ENCODE results near the gene KIF3C. TPM values are rescaled to one million over a fixed set of nuclear protein-coding genes. Genes with fewer than 3 reads are reported as not detected.

The KIF3C gene
- polyA plus RNA-seq, 1 donor from 2014 or later = 53.6 TPM

GRCh38 chr2:26008851-26009566 is 26.7 kb upstream of the KIF3C start:
- Histone ChIP-seq H3K27me3 (ENCODE audit: insufficient read depth, low read depth, low read length) (no peaks in the 10 kb centered on the region), H2AFZ (ENCODE audit: low read depth, low read length) (no peak overlapping the region), H3K4me3 (ENCODE audit: low read length) (no peak overlapping the region), H3F3A (ENCODE audit: insufficient read depth, low read length, poor library complexity, severe bottlenecking) (no peaks in the 10 kb centered on the region), H3K9me3 (ENCODE audit: low read length) (no peaks in the 10 kb centered on the region), H3K36me3 (ENCODE audit: insufficient read depth, low read length) (no peaks in the 10 kb centered on the region), H3K79me2 (replicated peaks; ENCODE audit: insufficient read depth, low read length) (no peaks in the 10 kb centered on the region), H3K4me2 (ENCODE audit: low read length) (no peak overlapping the region), H4K20me1 (ENCODE audit: insufficient read depth) (no peaks in the 10 kb centered on the region), H3K27ac (ENCODE audit: low read length) (no peak overlapping the region), H3K9me2 (ENCODE audit: insufficient read depth, low read length) (no peaks in the 10 kb centered on the region), H3K9ac (ENCODE audit: low read length) (no peak overlapping the region)
- TF ChIP-seq CTCF (IDR thresholded peaks at IDR 0.05; ENCODE audit: poor library complexity, severe bottlenecking) (no peak), EZH2 (IDR thresholded peaks at IDR 0.05; ENCODE audit: borderline replicate concordance, insufficient read depth, low read length, poor library complexity, severe bottlenecking) (no peak), POLR2AphosphoS5 (IDR thresholded peaks at IDR 0.05) (no peak), TAF1 (IDR thresholded peaks at IDR 0.05; ENCODE audit: low read depth) (no peak), MXI1 (conservative IDR thresholded peaks at IDR 0.05; ENCODE audit: poor library complexity, severe bottlenecking) (no peak)
- TF ChIP-seq, protein P1, sequence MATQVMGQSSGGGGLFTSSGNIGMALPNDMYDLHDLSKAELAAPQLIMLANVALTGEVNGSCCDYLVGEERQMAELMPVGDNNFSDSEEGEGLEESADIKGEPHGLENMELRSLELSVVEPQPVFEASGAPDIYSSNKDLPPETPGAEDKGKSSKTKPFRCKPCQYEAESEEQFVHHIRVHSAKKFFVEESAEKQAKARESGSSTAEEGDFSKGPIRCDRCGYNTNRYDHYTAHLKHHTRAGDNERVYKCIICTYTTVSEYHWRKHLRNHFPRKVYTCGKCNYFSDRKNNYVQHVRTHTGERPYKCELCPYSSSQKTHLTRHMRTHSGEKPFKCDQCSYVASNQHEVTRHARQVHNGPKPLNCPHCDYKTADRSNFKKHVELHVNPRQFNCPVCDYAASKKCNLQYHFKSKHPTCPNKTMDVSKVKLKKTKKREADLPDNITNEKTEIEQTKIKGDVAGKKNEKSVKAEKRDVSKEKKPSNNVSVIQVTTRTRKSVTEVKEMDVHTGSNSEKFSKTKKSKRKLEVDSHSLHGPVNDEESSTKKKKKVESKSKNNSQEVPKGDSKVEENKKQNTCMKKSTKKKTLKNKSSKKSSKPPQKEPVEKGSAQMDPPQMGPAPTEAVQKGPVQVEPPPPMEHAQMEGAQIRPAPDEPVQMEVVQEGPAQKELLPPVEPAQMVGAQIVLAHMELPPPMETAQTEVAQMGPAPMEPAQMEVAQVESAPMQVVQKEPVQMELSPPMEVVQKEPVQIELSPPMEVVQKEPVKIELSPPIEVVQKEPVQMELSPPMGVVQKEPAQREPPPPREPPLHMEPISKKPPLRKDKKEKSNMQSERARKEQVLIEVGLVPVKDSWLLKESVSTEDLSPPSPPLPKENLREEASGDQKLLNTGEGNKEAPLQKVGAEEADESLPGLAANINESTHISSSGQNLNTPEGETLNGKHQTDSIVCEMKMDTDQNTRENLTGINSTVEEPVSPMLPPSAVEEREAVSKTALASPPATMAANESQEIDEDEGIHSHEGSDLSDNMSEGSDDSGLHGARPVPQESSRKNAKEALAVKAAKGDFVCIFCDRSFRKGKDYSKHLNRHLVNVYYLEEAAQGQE (IDR thresholded peaks at IDR 0.05; ENCODE audit: borderline replicate concordance) = no peak

GRCh38 chr2:26008095-26008494 is 25.8 kb upstream of the KIF3C start:
- Histone ChIP-seq H2AFZ (ENCODE audit: low read depth, low read length) (no peak overlapping the region), H4K20me1 (ENCODE audit: insufficient read depth) (no peaks in the 10 kb centered on the region), H3F3A (ENCODE audit: insufficient read depth, low read length, poor library complexity, severe bottlenecking) (no peaks in the 10 kb centered on the region), H3K27ac (ENCODE audit: low read length) (no peak overlapping the region), H3K4me2 (ENCODE audit: low read length) (no peak overlapping the region), H3K36me3 (ENCODE audit: insufficient read depth, low read length) (no peaks in the 10 kb centered on the region), H3K9me2 (ENCODE audit: insufficient read depth, low read length) (no peaks in the 10 kb centered on the region), H3K9ac (ENCODE audit: low read length) (no peak overlapping the region), H3K9me3 (ENCODE audit: low read length) (no peaks in the 10 kb centered on the region), H3K27me3 (ENCODE audit: insufficient read depth, low read depth, low read length) (no peaks in the 10 kb centered on the region), H3K79me2 (replicated peaks; ENCODE audit: insufficient read depth, low read length) (no peaks in the 10 kb centered on the region), H3K4me3 (ENCODE audit: low read length) (no peak overlapping the region)
- TF ChIP-seq EP300 (conservative IDR thresholded peaks at IDR 0.05; ENCODE audit: poor library complexity, severe bottlenecking) (no peak), RAD21 (conservative IDR thresholded peaks at IDR 0.05) (no peak), SMC3 (conservative IDR thresholded peaks at IDR 0.05; ENCODE audit: poor library complexity) (no peak), TAF1 (IDR thresholded peaks at IDR 0.05; ENCODE audit: low read depth) (no peak), CTCF (IDR thresholded peaks at IDR 0.05; ENCODE audit: poor library complexity, severe bottlenecking) (no peak), EZH2 (IDR thresholded peaks at IDR 0.05; ENCODE audit: borderline replicate concordance, insufficient read depth, low read length, poor library complexity, severe bottlenecking) (no peak), POLR2AphosphoS5 (IDR thresholded peaks at IDR 0.05) (no peak), MXI1 (conservative IDR thresholded peaks at IDR 0.05; ENCODE audit: poor library complexity, severe bottlenecking) (no peak)
- TF ChIP-seq, protein P1 (IDR thresholded peaks at IDR 0.05; ENCODE audit: borderline replicate concordance) = no peak

Measured in neural cell (in vitro differentiated cells).